GM08714 (cell line): ENCODE results near the gene HIRA.

ENCODE experiments used
- H3K4me3 ChIP-seq: fragments of 200-500 bp; sonication (Bioruptor generic); 2 replicates; pipeline ENCODE4 v1.5.1; 2014; ENCODE audit warnings: mild to moderate bottlenecking, low read length, inconsistent platforms
- ZNF274 ChIP-seq: IDR thresholded peaks from 2 replicates; pipeline ENCODE4 v1.6.1; 2012; ENCODE audit warnings: mild to moderate bottlenecking, low read depth, low read length

The HIRA gene

GRCh38 chr22:19358195-19358594, 73.3 kb downstream of the HIRA start:
- no peak overlapping the region for H3K4me3 ChIP-seq
- no peak for TF ChIP-seq ZNF274

GRCh38 chr22:19357270-19358105, 74.0 kb downstream of the HIRA start:
- no peak for TF ChIP-seq ZNF274
- H3K4me3 ChIP-seq = no peak overlapping the region

GRCh38 chr22:19356708-19357269, 74.7 kb downstream of the HIRA start:
- H3K4me3 ChIP-seq = no peak overlapping the region
- TF ChIP-seq ZNF274 = no peak

- H3K4me3 ChIP-seq = no peak overlapping the region
- no peak for TF ChIP-seq ZNF274
Measured at GRCh38 chr22:19355413-19356157, 75.9 kb downstream of the HIRA start.

GRCh38 chr22:19354201-19354600, 77.3 kb downstream of the HIRA start:
- H3K4me3 ChIP-seq = no peak overlapping the region
- TF ChIP-seq ZNF274 = no peak

- H3K4me3 ChIP-seq = no peak overlapping the region
- TF ChIP-seq ZNF274 = no peak
Measured at GRCh38 chr22:19353363-19354131, 78.0 kb downstream of the HIRA start.

GRCh38 chr22:19352766-19353165, 78.8 kb downstream of the HIRA start:
- no peak overlapping the region for H3K4me3 ChIP-seq
- TF ChIP-seq ZNF274 = no peak

GRCh38 chr22:19352217-19352616, 79.3 kb downstream of the HIRA start:
- H3K4me3 ChIP-seq = no peak overlapping the region
- no peak for TF ChIP-seq ZNF274

- no peak for TF ChIP-seq ZNF274
- H3K4me3 ChIP-seq = no peak overlapping the region
Measured at GRCh38 chr22:19351604-19352003, 79.9 kb downstream of the HIRA start.

GRCh38 chr22:19350947-19351346, 80.6 kb downstream of the HIRA start:
- H3K4me3 ChIP-seq = no peak overlapping the region
- no peak for TF ChIP-seq ZNF274

- H3K4me3 ChIP-seq = no peak overlapping the region
- TF ChIP-seq ZNF274 = no peak
Measured at GRCh38 chr22:19350476-19350859, 81.1 kb downstream of the HIRA start.

- no peak for TF ChIP-seq ZNF274
Measured at GRCh38 chr22:19349778-19350475, 81.6 kb downstream of the HIRA start.

GRCh38 chr22:19346677-19347265, 84.8 kb downstream of the HIRA start:
- TF ChIP-seq ZNF274 = no peak

More at GRCh38 chr22:19349778-19350475, 81.6 kb downstream of the HIRA start:
- no peak overlapping the region for H3K4me3 ChIP-seq

More at GRCh38 chr22:19346677-19347265, 84.8 kb downstream of the HIRA start:
- no peak overlapping the region for H3K4me3 ChIP-seq
